DMS153 treated with DMSO at 0.1 percent for 48 hours (cell line): ENCODE measurements around the gene GLTP.

Experiments used
- DNase-seq: peaks from one replicate; lab custom pipeline; 2025; ENCODE audit not compliant: unreplicated experiment; lab: John Stamatoyannopoulos, UW

Gene GLTP

GRCh38 chr12:109802828-109803227 lies 77.5 kb downstream of the GLTP start:
- no peak for DNase-seq
